ENCODE results near the gene GLYR1. TPM values are rescaled to one million over a fixed set of nuclear protein-coding genes. Genes with fewer than 3 reads are reported as not detected.

Gene GLYR1
- total RNA-seq, 2 experiments from 2014 or later, result 101 to 104 TPM

DNA sequence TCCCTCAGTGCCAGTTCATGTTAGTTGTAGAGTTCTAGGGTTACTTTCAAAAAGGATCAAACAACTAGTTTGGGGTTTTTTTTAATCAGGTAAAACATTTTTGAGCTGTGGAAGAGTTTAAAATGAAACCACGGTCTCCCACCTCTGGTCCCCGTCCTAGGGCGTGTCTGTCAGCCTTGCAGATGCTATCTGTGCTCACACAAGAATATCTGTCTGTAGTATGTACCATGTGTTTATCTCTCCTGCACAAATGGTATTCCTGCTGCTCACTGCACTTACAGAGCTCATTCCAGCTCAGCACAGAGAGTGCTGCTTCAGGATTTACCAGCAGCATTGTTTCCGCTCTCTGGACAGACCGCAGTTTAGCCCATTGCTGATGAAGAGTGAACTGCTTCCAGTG is 39.1 kb upstream of the GLYR1 start:
- H3K9me3 Mint-ChIP-seq, result no peaks in the 10 kb centered on the region
- ChIA-PET POLR2A (no interaction called here), CTCF (interaction anchor here (1.8 kb wide), 1 partner anchor 12 kb away, joined by 5 read pairs; no protein-coding TSS in a partner anchor)
- no peak for DNase-seq
- H3K4me3 Mint-ChIP-seq, result no peak overlapping the region
- no peak overlapping the region for H3K27ac Mint-ChIP-seq
- H3K36me3 Mint-ChIP-seq (ENCODE audit: low read depth), result peaks cover 17% of the 10 kb centered on the region
- H3K4me1 Mint-ChIP-seq, result no peaks in the 10 kb centered on the region
- no peaks in the 10 kb centered on the region for H3K27me3 Mint-ChIP-seq

DNA sequence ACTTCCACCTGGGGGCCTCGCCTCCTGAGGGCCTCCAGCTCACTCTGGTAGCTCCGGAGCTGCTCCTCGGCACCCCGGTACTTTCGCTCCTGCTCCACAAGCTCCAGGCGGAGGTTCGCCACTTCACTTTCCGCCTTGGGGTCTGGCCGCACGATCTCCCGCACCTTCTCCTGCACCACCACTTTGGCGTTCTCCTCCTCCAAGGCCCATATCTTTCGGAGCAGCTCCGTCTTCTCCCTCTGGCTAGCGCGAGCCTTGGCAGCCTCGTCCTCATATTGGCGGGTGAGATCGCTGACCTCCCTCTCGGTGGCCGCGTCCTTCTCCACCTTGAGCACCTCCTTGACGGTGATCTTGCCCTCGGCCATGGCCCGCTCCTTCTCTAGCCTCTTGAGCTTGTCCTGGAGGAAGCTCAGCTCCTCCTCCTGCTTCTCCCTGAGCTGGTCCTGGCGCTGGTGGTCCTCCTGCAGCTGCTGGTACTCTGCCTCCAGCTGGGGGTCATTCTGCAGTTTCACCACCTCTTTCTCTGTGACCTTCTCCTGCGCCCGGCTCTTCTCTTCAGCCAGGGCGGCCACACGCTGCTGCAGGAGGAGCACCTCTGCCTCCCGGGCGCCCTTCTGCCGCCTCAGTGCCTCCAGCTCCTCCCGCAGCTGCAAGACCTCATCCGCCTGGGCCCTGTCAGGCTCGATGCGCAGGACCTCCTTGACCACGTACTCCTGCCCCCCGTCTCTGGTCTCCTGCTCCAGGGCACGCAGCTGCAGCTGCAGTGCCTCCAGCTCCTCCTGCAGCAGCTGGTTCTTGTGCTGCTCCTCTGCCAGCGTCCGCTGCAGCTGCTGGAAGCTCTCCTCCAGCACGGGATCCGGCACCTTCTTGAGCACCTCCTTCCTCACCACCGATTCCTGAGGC is 38.1 kb upstream of the GLYR1 start:
- H3K9me3 Mint-ChIP-seq, result no peaks in the 10 kb centered on the region
- no peak for DNase-seq
- H3K27ac Mint-ChIP-seq, result peak overlapping the region; percentile 31
- H3K4me1 Mint-ChIP-seq, result no peaks in the 10 kb centered on the region
- H3K4me3 Mint-ChIP-seq, result no peak overlapping the region
- peaks cover 24% of the 10 kb centered on the region for H3K36me3 Mint-ChIP-seq (ENCODE audit: low read depth)
- ChIA-PET CTCF (interaction anchor here (1.0 to 1.3 kb wide), 2 partner anchors 8 to 20 kb away, joined by 3 read pairs; no protein-coding TSS in a partner anchor), POLR2A (no interaction called here)
- H3K27me3 Mint-ChIP-seq, result no peaks in the 10 kb centered on the region

DNA sequence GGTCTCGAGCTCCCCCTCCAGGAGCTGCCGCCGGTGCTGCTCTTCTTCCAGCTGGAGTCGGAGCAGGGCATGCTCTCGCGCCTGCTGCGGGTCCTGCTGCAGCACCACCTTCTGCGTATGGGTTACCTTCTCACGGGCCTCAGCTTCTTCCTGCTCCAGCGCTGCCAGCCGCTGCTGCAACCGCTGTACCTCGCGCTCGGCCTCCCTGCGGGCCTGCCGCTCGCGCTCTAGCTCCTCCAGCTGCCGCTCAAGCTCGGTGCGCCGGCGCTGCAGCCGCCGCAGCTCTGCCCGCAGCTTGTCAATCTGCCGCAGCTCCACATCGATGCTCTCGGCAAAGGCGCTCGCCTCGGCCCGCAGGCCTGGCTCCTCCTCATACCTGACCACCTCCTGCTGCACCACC is 37.1 kb upstream of the GLYR1 start:
- H3K4me1 Mint-ChIP-seq, result no peaks in the 10 kb centered on the region
- no peak overlapping the region for H3K27ac Mint-ChIP-seq
- H3K9me3 Mint-ChIP-seq, result no peaks in the 10 kb centered on the region
- H3K27me3 Mint-ChIP-seq, result no peaks in the 10 kb centered on the region
- no peak overlapping the region for H3K4me3 Mint-ChIP-seq
- no peak for DNase-seq
- H3K36me3 Mint-ChIP-seq (ENCODE audit: low read depth), result peaks cover 25% of the 10 kb centered on the region
- CTCF ChIA-PET, result interaction anchor here (1.0 to 1.3 kb wide), 2 partner anchors 9 to 19 kb away, joined by 3 read pairs; no protein-coding TSS in a partner anchor
- POLR2A ChIA-PET, result no interaction called here

DNA sequence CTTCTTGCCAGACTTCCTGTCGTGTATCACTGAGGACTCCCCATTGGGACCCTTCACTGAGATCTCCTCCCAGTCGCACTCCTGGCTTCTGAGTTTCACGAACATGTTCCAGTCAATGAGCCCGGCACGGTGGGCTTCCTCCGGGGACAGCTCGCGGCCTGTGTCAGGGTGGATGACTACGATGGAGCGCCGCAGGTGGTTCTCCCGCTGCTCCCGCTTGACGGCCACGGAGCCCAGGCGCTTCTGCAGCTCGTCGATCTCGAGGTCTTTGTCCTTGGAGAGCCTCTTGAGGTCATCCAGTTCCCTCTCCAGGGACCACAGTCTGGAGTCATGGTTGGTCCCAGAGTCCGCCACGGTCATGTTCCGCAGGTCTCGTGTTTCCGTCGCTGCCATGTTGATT is 36.4 kb upstream of the GLYR1 start:
- DNase-seq, result no peak
- Mint-ChIP-seq H3K27ac (no peak overlapping the region), H3K36me3 (ENCODE audit: low read depth) (peaks cover 27% of the 10 kb centered on the region), H3K4me3 (no peak overlapping the region), H3K4me1 (no peaks in the 10 kb centered on the region), H3K9me3 (no peaks in the 10 kb centered on the region), H3K27me3 (no peaks in the 10 kb centered on the region)
- CTCF ChIA-PET, result interaction anchor here (1.3 kb wide), 1 partner anchor 10 kb away, joined by 3 read pairs; no protein-coding TSS in a partner anchor
- POLR2A ChIA-PET, result no interaction called here

DNA sequence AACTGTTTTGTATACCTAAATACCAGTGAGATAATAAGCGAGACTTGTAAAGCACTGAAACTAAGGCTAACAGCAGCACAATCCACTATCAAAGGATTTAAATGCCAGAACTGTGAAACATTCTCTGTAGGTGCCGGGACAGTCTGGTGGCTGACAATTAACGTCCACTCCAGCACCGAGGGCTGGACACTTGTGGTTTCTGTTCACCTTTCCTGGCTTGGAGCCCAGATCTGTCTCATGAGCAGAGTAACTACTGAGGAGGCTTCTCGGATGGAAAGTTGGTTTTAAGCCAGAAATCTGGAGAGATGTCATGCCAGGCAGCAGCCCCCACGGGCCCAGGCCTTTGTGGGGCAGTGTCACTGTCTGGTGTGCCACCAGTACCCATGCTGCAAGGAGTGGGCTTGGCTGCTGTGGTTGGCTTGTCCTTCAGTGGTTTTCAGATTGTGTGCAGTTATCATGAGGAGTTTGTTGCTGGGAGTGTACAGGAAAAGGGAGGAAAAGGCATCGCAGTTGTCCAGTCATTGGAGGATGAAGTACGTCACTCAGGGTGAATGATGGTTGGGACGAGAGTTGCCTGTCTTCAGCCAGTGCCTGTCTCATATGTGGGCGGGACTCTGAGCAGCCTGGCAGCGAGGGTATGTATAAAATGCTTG is 35.7 kb upstream of the GLYR1 start:
- peaks cover 27% of the 10 kb centered on the region for H3K36me3 Mint-ChIP-seq (ENCODE audit: low read depth)
- POLR2A ChIA-PET, result no interaction called here

DNA sequence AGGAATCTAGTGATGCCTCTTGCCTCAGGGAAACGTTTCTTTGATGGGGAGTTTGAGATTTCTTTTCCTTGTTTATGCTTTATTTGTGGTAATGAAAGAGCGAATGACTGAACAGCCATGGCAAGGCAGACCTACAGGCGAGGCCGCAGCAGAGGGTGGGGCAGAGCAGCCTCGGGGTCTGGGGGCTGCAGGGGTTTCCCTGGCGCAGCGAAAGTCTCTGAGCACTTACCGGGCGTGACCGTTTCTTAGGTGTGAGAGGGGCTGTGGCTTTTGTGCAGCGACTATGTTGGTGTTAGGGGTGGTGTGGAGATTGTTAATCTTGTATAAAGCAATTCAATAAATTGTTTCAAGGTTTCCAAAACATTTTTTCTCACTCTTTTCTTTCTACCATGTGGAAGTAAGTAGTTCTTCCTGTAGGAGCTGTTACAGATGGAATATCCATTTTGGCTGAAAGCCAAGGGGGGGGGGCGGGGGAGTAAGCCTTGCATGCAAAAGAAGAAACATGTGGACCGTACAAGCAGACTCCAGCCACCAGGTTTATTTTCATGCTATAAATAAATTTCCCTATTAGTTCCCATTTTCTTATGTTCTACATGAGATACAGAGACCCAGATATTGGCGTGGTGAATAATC is 35.0 kb upstream of the GLYR1 start:
- no peak for DNase-seq
- Mint-ChIP-seq H3K36me3 (ENCODE audit: low read depth) (peaks cover 32% of the 10 kb centered on the region), H3K4me1 (no peaks in the 10 kb centered on the region), H3K9me3 (no peaks in the 10 kb centered on the region), H3K27me3 (no peaks in the 10 kb centered on the region), H3K4me3 (no peak overlapping the region), H3K27ac (no peak overlapping the region)
- ChIA-PET POLR2A (no interaction called here), CTCF (no interaction called here)

More for the DNA sequence above, 35.7 kb upstream of the GLYR1 start:
- no peaks in the 10 kb centered on the region for H3K9me3 Mint-ChIP-seq
- CTCF ChIA-PET, result no interaction called here
- no peaks in the 10 kb centered on the region for H3K27me3 Mint-ChIP-seq
- DNase-seq, result no peak
- no peak overlapping the region for H3K27ac Mint-ChIP-seq
- H3K4me3 Mint-ChIP-seq, result no peak overlapping the region
- no peaks in the 10 kb centered on the region for H3K4me1 Mint-ChIP-seq

DNA sequence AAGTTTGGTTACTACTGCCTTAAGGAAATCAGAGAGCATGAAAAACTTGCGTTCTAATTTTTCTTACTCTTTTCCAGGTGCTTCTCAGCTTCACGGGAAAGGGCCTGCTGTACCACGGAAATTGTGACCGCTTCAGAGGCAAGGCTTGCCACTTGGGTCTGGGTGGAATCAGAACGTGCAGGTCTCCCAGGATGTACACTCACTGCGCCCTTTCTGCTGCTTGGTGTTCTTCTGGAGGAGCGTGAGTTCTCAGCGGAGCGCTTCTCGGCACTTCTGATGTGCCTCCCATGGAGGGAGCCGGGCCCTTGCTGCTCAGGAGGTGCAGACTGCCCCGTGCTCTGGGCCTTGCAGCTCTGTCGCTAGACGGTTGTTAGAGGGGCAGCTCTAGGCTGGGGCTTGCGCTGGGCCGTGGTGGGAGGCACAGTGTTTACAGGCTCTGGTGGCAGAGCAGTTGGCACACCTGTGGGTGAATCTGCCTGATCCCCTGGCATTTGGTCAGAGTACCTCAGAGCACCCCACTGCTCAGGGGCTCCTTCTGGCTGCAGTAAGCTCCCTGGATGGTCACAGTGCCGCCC is 33.0 kb upstream of the GLYR1 start:
- ChIA-PET CTCF (no interaction called here), POLR2A (no interaction called here)
- no peak overlapping the region for H3K27ac Mint-ChIP-seq

DNA sequence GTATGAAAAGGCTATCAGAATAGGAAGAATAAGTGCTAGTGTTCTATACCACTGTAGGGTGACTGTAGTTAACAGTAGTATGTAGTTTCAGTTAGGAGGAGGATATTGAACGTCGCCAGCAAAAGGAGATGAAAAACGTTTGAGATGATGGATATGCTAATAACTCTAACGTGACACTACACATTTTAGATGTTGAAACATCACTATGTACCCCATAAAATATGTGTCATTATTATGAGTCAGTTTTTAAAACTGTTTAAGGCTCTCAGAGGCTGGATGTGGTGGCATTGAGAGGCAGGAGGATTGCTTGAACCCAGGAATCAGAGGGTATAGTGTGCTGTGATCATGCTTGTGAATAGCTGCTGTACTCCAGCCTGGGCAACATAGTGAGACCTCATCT is 32.0 kb upstream of the GLYR1 start:
- CTCF ChIA-PET, result no interaction called here
- Mint-ChIP-seq H3K36me3 (ENCODE audit: low read depth) (peaks cover 36% of the 10 kb centered on the region), H3K4me3 (no peak overlapping the region), H3K27me3 (no peaks in the 10 kb centered on the region), H3K27ac (no peak overlapping the region), H3K9me3 (no peaks in the 10 kb centered on the region), H3K4me1 (no peaks in the 10 kb centered on the region)
- no peak for DNase-seq
- POLR2A ChIA-PET, result no interaction called here

More for the DNA sequence above, 33.0 kb upstream of the GLYR1 start:
- Mint-ChIP-seq H3K4me3 (no peak overlapping the region), H3K9me3 (no peaks in the 10 kb centered on the region), H3K27me3 (no peaks in the 10 kb centered on the region), H3K36me3 (ENCODE audit: low read depth) (peaks cover 41% of the 10 kb centered on the region), H3K4me1 (no peaks in the 10 kb centered on the region)
- no peak for DNase-seq

DNA sequence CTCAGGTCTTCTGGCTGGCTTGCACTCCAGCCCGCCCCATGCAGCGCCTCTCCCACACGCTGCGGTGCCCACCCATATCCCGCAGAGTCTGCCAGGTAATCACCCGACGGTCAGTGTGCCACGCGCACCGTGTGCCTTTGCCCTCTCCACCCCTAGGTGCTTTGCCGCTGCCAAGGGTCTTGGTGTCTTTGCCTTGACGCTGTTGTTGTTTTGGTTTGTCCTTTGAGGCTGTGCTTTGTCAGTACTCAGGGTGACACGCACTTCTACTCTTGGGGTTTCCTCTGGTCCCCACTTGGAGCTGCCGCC is 30.2 kb upstream of the GLYR1 start:
- H3K9me3 Mint-ChIP-seq, result no peaks in the 10 kb centered on the region
- peaks cover 41% of the 10 kb centered on the region for H3K36me3 Mint-ChIP-seq (ENCODE audit: low read depth)
- no peak overlapping the region for H3K4me3 Mint-ChIP-seq
- no peaks in the 10 kb centered on the region for H3K4me1 Mint-ChIP-seq
- H3K27ac Mint-ChIP-seq, result no peak overlapping the region
- CTCF ChIA-PET, result no interaction called here
- POLR2A ChIA-PET, result no interaction called here
- no peaks in the 10 kb centered on the region for H3K27me3 Mint-ChIP-seq
- DNase-seq, result no peak

DNA sequence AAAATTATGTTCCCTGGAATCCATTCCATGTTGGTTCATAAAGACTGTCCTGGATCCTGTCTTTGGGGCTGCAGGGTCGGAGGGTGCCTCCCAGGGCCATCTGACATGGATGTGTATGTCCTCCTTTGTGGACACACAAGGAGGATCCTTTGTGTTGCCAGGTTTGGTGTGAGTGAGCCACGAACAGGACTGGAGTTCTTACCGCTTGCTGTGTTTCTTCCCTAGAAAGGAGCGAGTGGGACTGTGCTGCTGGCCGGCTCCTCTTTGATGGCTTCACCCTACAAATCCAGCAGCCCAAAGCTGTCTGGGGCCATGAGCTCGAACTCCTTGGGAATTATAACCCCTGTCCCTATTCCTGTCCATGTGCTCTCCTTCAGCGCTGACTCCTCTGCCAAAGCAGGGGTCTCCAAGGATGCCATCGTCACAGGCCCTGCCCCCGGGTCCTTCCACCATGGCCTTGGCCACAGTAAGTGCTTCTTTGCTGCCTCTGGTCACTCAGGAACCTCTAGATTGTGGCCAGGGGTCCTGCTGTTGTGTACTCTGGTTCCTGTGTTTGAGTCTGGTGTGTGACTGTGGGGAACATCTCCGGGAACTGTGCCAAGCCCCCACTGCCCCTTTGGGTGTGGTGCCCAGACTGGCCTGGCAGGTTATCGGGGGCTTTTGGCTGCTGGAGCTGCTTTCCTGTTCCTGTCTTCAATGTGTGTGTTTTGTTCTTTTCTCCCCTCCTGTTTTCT is 29.7 kb upstream of the GLYR1 start:
- Mint-ChIP-seq H3K4me3 (no peak overlapping the region), H3K9me3 (no peaks in the 10 kb centered on the region)
- CTCF ChIA-PET, result no interaction called here

DNA sequence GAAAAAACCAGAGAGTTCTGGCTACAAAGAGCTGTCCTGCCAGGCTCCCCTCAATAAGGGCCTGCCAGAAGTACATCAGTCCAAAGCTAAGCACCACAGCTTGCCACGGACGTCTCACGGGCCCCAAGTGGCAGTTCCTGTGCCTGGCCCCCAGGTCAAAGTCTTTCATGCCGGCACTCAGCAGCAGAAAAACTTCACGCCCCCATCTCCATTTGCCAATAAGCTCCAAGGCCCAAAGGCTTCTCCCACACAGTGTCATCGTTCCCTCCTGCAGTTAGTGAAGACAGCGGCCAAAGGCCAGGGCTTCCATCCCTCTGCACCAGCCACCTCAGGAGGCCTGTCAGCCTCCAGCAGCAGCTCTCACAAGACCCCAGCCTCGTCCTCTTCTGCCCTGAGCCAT is 27.6 kb upstream of the GLYR1 start:
- Mint-ChIP-seq H3K27me3 (no peaks in the 10 kb centered on the region), H3K9me3 (no peaks in the 10 kb centered on the region), H3K4me1 (peaks cover 12% of the 10 kb centered on the region), H3K36me3 (ENCODE audit: low read depth) (peaks cover 50% of the 10 kb centered on the region), H3K27ac (no peak overlapping the region), H3K4me3 (no peak overlapping the region)
- no peak for DNase-seq
- ChIA-PET POLR2A (no interaction called here), CTCF (interaction anchor here (1.7 to 1.8 kb wide), 2 partner anchors 12 to 24 kb away, joined by 4 to 5 read pairs; no protein-coding TSS in a partner anchor)

More for the DNA sequence above, 29.7 kb upstream of the GLYR1 start:
- POLR2A ChIA-PET, result no interaction called here
- Mint-ChIP-seq H3K27ac (no peak overlapping the region), H3K27me3 (no peaks in the 10 kb centered on the region), H3K4me1 (peaks cover 3% of the 10 kb centered on the region), H3K36me3 (ENCODE audit: low read depth) (peaks cover 43% of the 10 kb centered on the region)
- no peak for DNase-seq

DNA sequence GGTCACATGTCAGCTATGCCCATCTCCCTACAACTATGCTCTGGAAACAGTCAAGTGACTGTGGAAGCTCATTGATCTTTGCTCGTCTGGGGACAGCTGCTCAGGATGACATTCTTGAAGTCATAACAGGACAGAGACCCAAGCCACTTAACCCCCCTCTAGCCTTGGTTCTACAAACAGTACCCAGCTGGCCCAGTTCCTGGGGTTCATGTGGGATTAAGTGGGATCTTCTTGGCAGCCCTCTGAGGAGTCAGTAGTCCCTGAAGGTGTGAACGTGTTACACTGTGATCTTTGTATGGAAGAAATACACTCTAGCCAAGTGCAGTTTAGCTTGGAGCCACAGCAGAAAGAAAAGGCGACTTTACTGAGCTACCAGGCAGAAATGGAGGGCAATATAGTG is 26.0 kb upstream of the GLYR1 start:
- H3K4me3 Mint-ChIP-seq, result no peak overlapping the region
- no peaks in the 10 kb centered on the region for H3K27me3 Mint-ChIP-seq
- no peak overlapping the region for H3K27ac Mint-ChIP-seq
- ChIA-PET POLR2A (no interaction called here), CTCF (interaction anchor here (0.9 to 1.7 kb wide), 2 partner anchors 14 to 249 kb away, joined by 3 to 5 read pairs; partner anchors contain the start of gene MGRN1)
- peaks cover 52% of the 10 kb centered on the region for H3K36me3 Mint-ChIP-seq (ENCODE audit: low read depth)
- no peaks in the 10 kb centered on the region for H3K9me3 Mint-ChIP-seq
- H3K4me1 Mint-ChIP-seq, result peaks cover 12% of the 10 kb centered on the region
- DNase-seq, result no peak
